GM19438 (cell line): ENCODE measurements around the gene DMD.

Source experiments
- ATAC-seq: cut with Tn5 transposase; IDR thresholded peaks from one replicate; pipeline ENCODE4 v1.9.1; 2021; ENCODE audit warnings: low read depth; ENCODE audit not compliant: unreplicated experiment

Gene DMD

DNA sequence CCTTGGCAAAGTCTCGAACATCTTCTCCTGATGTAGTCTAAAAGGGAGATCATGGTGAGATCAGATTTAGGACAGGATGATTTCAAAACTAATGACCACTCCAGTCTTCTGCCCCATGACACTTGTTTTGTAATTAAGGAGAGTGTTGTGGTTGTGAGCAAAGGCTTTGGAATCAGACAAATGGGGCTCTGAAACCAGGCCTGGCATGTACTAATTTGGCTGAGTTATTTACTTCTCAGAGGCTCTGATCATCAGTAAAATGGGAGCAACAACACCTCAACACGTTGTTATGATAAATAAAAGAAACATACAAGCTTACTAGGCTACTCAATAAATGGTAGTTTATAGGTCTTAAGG, 2032.6 kb downstream of the DMD start:
- no peak for ATAC-seq

DNA sequence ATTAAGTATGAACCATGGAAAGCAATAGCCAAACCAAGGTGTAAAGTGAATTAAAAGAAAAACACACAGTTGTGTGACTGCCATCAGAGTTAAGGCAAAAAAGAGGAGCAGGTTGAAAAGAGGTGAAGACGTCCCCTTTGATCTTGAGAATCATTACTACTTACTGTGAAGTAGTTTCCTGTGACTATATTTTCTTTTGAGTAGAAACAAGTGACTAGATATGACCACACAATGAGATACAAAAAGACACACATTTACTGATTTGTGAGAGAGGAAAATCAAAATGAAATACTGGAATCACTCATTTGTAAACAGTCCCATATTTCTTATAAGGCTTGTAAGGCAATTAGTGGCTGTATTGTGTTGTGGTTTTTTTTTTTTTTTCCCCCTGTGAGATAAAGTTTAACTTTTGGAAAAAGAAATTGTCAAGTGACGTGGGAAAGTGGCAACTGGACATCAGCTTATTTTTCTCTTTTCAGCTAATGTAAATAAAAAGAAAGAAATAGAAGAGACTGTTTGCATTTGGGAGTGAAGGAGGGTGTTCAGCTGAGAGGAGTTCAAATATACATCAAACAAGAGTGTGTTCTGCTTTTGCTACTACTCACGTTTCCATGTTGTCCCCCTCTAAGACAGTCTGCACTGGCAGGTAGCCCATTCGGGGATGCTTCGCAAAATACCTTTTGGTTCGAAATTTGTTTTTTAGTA, 2033.1 kb downstream of the DMD start:
- ATAC-seq, result no peak

DNA sequence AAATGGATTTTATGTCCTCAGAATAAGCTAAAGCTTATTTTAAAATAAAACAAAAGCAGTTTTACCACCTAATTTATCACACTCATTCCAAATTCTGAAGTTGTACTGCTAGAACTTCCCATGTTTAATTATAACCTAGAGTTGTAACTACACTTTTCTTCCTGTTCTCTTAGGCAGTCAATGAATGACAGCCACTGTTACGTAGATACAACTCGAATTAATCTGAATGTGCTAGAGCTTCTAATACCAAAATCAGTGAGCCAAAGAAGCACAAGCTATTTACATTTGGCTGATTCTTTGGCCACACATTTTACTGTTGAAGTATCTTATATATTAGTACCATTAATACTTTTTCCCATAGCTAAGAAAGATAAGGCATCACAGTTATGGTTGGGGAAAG, 2040.6 kb downstream of the DMD start:
- ATAC-seq, result no peak

DNA sequence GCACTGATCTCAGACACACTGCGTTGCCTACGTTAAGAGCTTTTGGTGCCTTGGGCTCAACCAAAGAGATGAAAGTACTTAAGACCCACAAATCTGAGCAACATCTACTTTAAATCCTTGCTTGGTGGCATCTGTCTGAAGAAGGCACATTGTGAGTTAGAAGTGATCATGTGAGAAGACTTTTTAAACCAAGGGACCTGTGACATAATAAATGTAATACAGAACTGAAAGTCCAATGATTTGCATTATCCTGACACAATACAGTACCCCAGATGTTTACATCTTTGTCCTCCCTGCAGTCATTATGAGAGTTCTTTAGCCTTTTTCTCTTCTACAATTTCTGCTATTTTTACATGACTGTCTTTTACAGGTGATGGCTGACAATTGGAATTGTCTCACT, 2042.8 kb downstream of the DMD start:
- ATAC-seq, result peak; percentile 85

DNA sequence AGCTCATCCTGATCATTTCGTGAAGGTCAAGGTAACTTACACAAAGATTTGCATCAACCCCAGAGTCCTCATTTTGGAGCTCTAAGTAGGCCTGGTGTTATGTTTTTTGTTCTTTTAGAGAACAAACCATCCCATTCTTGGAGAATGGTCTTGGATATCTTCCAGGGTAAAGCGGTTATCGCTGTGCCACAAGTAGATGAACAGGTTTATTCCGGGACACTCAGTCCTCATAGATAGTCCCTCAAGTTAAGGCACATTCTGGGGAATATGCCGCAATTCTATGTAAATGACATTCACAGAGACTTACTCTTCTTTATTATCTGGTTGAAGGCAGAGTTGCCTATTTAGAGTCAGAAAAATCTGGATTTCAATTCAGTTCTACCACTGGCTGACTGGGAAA, 2044.5 kb downstream of the DMD start:
- ATAC-seq, result no peak

DNA sequence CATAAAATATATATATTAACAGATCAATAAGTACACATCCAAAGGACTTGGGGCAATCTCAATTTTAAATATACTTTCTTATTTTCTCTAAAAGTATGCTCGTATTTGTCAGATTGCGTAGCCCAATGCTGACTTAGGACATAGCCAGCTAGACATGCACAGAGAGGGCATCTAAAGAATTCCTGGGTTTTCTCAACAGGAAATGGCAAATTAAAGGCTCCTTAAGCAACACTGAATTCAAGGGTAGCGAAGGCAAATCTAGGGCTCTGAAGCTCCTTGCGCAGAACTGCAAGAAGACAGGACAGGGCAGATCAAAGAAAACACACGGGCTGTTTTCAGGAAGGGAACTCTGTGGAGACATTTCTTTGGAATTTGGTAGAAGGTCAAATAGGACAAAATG, 2044.9 kb downstream of the DMD start:
- ATAC-seq, result no peak

DNA sequence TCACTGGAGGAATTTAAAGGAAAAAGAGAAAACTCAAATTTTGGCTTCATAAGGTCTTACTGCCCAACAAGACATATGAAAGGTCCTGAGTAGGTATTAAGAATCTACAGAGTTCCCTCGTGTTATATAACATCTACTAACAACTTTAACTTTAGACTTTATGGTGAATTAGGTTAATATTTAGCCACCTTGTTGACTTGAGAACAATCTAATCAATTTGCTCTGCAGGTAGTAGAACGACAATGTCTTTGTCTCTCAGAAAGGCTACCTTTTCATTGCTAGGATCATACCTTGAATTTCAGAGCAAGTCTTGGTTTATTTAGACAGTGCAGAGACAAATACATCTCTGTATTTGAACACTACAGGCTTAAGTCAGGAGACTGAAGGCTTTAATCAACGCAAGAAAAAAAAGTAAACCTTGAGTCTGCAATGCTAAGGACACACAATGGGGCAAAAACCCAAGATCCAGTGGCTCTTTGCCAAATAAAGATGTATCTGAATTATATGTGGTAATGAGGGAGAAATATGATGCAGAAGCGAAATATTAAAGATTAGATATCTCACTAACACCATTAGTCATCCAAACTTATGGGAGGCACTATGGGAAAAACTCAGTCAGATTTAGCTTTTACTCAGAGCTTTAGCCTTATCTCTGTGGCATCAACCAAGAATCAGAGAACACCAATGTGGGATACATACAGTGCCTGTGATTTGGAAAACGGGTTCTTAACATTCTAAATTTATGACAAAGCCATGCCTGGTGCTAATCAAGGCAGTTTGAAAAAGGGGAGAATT, 2045.9 kb downstream of the DMD start:
- no peak for ATAC-seq

DNA sequence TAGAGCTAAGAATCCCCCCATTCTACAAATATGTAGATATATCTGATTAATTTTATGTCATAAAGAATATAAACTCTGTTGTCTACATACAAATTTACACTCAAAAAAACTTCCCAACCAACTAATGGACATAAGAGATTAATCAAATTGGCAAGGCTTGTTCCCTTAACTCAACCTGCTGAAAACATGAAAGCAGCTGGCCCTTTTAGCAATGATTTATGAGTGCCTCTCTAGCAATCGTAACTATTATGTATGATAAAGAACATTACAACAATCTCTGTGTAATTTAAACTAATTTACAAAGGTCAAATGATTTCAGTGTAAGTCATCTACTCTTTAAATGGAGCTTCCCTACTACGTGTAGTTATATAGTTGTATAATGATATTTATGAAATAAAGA, 2056.4 kb downstream of the DMD start:
- ATAC-seq, result no peak

DNA sequence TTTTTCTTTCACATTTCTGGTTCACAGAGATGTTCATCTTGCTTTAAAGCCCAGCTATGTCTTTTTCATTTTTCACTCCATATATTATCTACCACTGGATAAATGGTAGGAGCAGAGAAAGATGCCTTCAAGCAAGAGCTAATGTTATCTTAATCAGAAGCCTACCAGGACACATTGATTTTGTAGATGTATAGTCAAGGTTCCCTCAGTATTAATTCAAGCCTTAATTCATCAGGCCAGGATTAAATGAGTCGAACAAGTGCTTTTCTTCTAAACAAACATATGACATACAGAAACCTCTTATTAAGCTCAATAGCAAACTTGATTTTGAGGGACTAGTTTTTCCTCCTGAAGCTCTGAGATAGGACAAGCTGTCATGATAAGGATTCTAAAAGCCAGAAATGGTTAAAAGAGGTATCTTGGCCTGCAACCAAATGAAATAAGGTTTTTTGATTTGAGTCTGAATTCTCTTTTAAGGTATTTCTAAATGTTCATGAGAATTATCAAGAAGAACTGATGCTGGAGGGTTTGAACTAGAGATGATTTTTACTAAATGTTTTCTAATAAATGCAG, 2057.8 kb downstream of the DMD start:
- no peak for ATAC-seq

DNA sequence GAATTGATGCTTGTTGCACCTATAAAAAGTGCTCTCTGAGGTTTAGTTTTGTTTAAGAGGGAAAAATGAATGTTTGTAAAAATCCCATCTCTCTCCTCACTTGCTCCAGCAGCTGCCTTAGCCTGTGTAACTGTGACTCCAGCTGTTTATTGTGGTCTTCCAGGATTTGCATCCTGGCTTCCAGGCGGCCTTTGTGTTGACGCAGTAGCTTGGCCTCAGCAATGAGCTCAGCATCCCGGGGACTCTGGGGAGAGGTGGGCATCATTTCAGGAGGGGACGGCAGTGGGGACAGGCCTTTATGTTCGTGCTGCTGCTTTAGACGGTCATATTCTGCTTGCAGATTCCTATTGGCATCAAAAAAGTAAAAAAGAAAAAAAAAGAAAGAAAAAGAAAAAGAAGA, 2064.2 kb downstream of the DMD start:
- ATAC-seq, result no peak

DNA sequence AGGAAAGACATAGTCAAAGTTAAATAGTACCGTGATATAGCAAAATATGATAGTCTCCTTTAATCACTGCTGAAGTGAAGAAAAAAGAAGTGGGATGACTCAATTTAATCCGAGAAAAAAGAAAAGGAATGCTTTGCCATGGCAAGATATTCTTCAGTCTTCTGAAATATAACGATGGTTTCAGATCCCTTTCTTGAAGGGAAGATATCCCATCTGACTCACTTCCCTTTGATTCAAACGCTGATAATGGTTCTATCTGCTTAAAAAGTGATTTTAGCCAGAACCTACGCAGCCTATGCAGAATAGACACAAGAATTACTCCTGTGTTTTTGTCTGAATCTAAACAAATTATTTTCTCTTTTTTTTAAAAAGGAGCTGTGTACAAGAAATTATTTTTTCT, 2071.4 kb downstream of the DMD start:
- ATAC-seq, result no peak

DNA sequence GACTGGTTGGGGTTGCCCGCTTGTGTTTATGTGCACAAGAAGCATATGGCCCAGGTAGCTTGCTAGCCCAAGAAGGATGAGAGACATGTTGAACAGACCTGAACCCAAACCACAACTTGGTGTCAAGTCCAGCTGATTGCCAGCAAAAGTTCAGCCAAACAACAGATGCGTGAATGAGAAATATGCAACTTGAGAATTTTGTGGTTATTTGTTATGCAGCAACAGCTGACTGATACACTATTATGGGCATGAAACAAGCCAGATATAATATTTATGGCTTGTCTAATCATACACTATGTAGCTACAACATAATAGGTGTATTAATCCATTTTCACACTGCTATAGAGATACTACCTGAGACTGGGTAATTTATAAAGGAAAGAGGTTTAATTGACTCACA, 2073.2 kb downstream of the DMD start:
- no peak for ATAC-seq

DNA sequence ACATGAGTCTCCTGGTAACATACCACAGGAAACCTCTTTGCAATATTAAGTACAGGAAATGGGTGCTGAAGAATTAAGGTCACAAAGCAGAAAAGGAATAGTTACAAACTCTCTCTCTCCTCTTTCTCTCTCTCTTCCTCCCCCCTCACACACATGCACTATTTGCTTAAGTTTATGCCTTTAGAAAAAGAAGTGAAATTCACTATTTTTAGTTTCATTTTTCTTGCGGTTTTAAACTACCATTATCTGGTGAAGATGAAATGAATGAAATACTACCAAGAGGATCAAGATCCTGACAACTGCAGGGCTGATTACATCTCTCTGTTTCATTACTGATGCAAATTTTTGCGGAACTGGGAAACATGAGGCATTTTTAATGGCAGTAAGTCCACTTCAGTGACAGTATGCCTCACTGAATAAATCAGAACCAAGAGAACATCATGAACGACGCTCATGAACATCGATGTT, 2075.2 kb downstream of the DMD start:
- peak; percentile 92 for ATAC-seq

DNA sequence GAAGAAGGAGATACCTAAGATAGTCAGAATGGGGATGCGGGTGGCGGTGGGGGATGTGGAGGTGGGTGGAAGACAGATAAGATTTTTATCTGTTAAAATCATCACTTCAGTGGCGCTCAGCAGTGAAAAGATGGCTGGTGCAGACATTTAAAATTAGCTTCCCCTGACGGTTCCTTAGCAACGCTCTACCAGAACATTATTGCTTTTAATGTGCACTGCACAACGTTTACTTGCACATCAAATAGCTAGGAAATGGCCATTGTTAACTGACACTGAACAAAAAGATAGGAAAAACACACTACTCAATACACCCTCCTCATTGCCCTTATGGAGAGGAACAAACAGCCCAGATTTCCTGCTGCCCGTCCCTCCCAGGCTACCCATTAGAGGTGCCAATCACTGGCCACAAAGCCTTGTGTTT, 2078.5 kb downstream of the DMD start:
- ATAC-seq, result no peak

DNA sequence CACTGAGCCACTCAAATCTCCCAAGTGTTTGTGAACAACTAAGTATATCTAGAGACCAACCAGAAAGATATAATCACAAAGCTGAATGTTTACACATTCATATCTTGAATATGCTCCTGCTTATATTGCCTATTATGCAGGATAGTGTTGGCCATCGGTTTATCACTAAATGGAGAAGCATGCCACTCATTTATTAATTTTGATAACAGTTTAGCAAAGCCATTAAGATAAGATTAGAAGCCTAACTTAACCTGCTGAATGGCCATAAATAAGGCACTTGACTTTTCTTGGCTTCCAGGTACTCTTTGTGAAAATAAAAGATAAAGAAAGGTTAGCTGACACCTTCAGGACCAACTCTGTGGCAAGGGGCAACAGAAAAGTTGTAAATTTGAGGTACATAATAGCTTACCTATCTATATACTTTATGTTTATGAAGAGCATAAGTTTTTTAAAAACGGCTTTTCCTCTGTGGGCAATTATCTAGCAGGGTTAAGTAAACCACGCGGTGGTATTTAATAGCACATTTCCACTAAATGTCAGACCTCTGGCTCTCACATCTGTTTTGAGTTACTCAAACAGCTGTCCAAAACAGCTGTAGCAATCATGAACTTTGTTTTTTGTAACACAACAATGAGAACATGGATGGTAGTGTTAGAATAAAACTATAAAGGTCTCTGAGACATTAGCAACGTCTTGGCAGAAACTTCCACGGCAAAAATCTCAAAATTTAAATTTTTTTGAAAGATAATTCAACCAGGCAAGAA, 2080.7 kb downstream of the DMD start:
- no peak for ATAC-seq

DNA sequence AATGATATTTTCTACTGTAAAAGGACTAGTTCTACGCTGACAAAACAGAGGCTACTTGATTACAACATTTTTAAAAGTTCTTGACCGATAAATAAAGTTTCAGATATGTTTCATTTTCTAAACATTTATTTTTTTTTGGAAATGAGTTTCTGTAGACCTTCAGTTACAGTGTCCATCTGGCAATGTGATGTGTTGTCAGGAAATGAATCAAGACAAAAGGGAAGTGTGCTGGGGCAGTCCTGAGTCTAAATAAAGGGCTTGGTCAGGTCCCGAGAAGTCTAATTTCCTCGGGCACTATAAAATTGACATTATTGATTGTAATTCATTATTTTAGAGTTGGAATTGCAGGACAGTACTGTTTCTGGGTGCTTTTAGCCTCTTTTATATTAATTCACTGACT, 2082.5 kb downstream of the DMD start:
- ATAC-seq, result no peak

DNA sequence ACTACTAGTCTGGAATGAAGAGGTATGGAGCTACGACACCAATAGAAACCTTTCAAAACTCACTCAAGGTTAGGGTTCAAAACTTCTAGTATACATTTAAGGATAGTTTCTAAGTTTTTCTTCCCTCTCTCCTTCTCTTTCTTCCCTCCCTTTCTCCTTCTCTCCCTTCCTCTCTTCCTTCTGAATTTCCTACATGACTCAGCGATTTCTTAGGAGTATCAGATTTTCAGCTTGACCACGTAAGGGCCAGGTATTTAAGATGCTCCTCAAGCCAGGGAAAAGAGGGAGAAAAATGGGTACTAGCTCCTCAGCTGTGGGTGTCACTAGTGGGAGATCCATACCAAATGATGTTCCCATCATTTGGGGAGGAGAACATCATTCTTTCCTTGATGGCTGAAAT, 2083.6 kb downstream of the DMD start:
- no peak for ATAC-seq

DNA sequence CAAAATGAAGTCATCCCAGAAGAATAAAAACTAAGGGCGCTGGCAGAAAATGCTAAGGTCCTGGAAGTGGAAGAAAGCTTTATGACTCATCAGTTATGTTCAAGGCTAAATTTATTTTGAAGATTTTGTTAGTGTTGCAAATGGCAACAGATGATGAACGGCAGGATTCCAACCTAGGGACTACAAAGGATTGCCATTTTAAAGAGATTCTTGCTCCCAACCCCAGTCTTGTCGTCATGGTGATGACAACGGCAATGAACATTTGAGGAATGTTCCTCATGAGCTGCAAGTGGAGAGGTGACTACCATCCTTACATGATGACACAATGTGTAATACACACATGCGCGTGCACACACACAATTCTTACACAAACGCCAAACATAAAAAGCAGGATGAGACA, 2085.1 kb downstream of the DMD start:
- ATAC-seq, result no peak

DNA sequence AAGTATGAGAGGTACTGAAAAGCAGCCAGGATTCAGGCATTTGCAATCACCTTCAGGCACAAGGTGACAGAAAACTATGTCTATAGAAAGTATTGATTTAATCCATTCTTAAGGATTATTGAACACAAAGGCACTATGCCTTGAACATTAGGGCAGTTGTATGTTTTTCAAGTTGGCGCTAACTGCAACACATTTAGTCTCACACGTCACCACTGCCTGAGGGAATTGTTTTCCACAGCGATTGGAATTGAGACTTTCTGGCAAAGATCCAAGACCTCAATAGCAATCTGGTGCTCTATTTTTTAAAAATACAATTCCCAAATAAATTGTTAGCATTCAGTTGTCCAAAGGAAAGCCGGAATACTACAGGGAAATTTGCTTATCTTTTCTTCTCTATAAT, 2086.8 kb downstream of the DMD start:
- no peak for ATAC-seq

DNA sequence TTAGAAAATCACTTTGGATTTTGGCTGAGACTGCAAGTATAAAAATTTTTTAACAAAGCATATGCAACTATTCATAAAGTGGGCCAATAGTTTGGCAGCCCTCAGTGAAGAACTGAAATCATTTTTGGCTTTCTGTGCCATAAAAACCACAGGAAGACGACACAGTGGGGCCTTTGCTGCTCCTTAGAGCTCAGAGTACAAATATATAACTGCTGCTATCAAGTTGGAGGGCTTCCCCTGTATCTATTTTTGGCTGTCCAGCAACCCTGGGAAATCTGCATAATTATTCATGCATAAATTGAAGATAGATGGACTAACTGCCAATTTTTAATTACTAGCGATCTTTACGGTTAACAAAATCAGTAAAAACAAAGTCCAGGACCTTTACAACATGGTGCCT, 2088.0 kb downstream of the DMD start:
- no peak for ATAC-seq

DNA sequence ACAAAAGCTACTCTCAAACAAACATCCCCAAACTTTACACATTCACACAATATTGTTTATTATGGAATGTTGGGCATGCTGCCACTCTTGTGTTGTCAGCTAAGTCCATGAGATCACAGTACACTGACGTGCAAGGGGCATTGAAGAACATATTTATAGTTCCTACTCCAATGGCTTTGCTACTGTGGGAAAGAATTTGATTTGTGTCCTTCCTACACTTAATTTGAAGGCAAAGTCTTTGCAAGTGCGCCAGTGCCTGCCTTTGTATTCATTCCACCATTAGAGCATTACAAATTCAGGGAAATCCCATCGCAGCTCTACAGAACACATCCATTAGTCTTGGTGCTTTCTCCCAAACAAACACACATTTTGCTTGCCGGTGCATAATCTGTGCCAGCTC, 2094.1 kb downstream of the DMD start:
- ATAC-seq, result no peak
